Astrocyte (in vitro differentiated cells and primary cell): ENCODE results near the gene KRT31.

Experiments
- CTCF ChIP-seq: IDR thresholded peaks from 2 replicates; pipeline ENCODE4 v1.5.1; 2011; ENCODE audit warnings: low read depth, mild to moderate bottlenecking, inconsistent platforms, low read length, moderate library complexity; ENCODE audit not compliant: insufficient read depth
- EZH2 ChIP-seq: IDR thresholded peaks from 2 replicates; pipeline ENCODE4 v1.6.1; 2012; ENCODE audit warnings: mild to moderate bottlenecking, low read length, inconsistent platforms; ENCODE audit not compliant: insufficient read depth

- TF ChIP-seq EZH2: no peak
- TF ChIP-seq CTCF: no peak
Measured at GRCh38 chr17:41418116-41418860, 20.9 kb upstream of the KRT31 start.
